Choroid plexus epithelial cell (primary cell): ENCODE data around the gene PLCH2.

Source experiments
- DNase-seq: peaks from one replicate; pipeline ENCODE4 v3.0.0-alpha.2; 2010; ENCODE audit warnings: low read depth
- H3K4me3 ChIP-seq: 2 replicates; pipeline ENCODE4 v1.5.1; 2011; ENCODE audit warnings: low read depth, mild to moderate bottlenecking, control low read depth, low read length, moderate library complexity
- CTCF ChIP-seq: conservative IDR thresholded peaks from 2 replicates; pipeline ENCODE4 v1.5.1; 2011; ENCODE audit warnings: low read depth, mild to moderate bottlenecking, control low read depth, inconsistent platforms, low read length, moderate library complexity

PLCH2 gene

GRCh38 chr1:2553871-2554620, 78.0 kb downstream of the PLCH2 start:
- DNase-seq: no peak
- no peak for TF ChIP-seq CTCF
- no peak overlapping the region for H3K4me3 ChIP-seq

DNA sequence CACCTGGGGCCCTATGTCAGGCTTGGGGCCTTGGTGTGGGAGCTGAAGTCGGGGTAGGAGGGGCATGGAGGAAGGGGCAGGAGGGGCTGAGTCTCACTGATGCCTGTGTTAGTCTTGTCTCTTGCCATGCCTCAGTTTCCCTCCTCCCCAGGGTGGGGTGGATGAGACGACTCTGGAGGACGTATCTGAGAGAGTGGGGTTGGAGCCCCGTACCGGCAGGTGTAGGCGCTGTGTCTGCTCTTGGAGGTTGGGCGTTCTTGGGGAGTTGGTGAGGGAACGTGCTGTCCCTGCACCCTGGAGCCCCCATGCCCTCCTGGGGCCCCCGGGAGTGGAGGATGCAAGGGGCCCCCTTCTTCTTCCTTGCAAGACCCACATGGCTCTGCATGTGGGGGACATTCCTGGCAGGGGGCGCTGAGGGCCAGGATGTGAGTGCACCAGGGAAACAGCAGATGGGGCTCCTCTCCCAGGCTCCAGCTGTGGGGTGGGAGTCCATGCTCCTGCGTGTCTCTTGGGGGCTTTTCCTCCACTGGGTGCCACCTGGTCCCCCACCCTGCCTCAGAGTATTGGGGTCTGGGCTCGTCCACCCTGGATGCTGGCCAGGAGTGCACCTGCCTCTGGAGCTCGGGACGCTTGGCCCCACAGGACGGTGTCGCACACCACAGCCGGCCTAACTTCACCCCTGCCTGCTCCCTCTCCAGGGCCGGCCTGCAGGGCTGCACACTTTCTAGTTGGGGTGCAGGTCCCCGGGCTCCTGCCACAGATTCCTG, 78.7 kb downstream of the PLCH2 start:
- peak; percentile 71 for TF ChIP-seq CTCF
- DNase-seq: peak; percentile 50

More for the DNA sequence above, 78.7 kb downstream of the PLCH2 start:
- H3K4me3 ChIP-seq: no peak overlapping the region
